ENCODE results near the gene KRTAP10-7.
"Not testable (repeated sequence)": the region's sequence is repeated elsewhere in the genome, so short reads cannot be mapped to it uniquely, and the experiment has no call there.

KRTAP10-7 gene

GRCh38 chr21:44643741-44644310 is 43.4 kb downstream of the KRTAP10-7 start:
- H3K36me3 ChIP-seq: no peaks in the 10 kb centered on the region
- no peak for TF ChIP-seq CTCF (IDR thresholded peaks at IDR 0.05; ENCODE audit: low read depth, low read length)
- no peaks in the 10 kb centered on the region for H3K27me3 ChIP-seq (ENCODE audit: insufficient read depth, low read depth, severe bottlenecking)
- peaks cover 30% of the 10 kb centered on the region for H3K9me3 ChIP-seq (ENCODE audit: severe bottlenecking)
- peak overlapping the region; percentile 46 for H3K27ac ChIP-seq
- DNase-seq: peak; percentile 58
- 0 out of 2 replicates have a peak overlapping the region, but pooled peaks have one; percentile 9 for H3K4me3 ChIP-seq (ENCODE audit: low read depth, low read length)

GRCh38 chr21:44644878-44645277 is 44.5 kb downstream of the KRTAP10-7 start:
- H3K9me3 ChIP-seq (ENCODE audit: severe bottlenecking): peaks cover 29% of the 10 kb centered on the region
- DNase-seq: no peak
- no peak for TF ChIP-seq CTCF (IDR thresholded peaks at IDR 0.05; ENCODE audit: low read depth, low read length)
- no peaks in the 10 kb centered on the region for H3K36me3 ChIP-seq
- no peak overlapping the region for H3K4me3 ChIP-seq (ENCODE audit: low read depth, low read length)
- no peak overlapping the region for H3K27ac ChIP-seq
- H3K27me3 ChIP-seq (ENCODE audit: insufficient read depth, low read depth, severe bottlenecking): no peaks in the 10 kb centered on the region

- H3K36me3 ChIP-seq; H3K4me3 ChIP-seq (ENCODE audit: low read depth, low read length); H3K27me3 ChIP-seq (ENCODE audit: insufficient read depth, low read depth, severe bottlenecking); H3K27ac ChIP-seq; DNase-seq: not testable (repeated sequence)
- TF ChIP-seq CTCF (IDR thresholded peaks at IDR 0.05; ENCODE audit: low read depth, low read length): 0 out of 2 replicates have a peak, but pooled peaks have one; percentile 4
- H3K9me3 ChIP-seq (ENCODE audit: severe bottlenecking): peaks cover 14% of the 10 kb centered on the region
These were observed 46.2 kb downstream of the KRTAP10-7 start, which contains the start of gene KRTAP10-11 for GRCh38 chr21:44646366-44647221. KRTAP10-11 (plus strand) TSS chr21:44646414; CDS start chr21:44646459, 45 bp downstream.

- Histone ChIP-seq H3K36me3 (no peaks in the 10 kb centered on the region), H3K27me3 (ENCODE audit: insufficient read depth, low read depth, severe bottlenecking) (no peaks in the 10 kb centered on the region)
These were observed 46.8 kb downstream of the KRTAP10-7 start for GRCh38 chr21:44647222-44647552.

GRCh38 chr21:44648557-44649311 is 48.3 kb downstream of the KRTAP10-7 start:
- DNase-seq: no peak
- no peak overlapping the region for H3K27ac ChIP-seq
- H3K4me3 ChIP-seq (ENCODE audit: low read depth, low read length): no peak overlapping the region
- H3K9me3 ChIP-seq (ENCODE audit: severe bottlenecking): peaks cover 14% of the 10 kb centered on the region
- no peaks in the 10 kb centered on the region for H3K36me3 ChIP-seq
- TF ChIP-seq CTCF (IDR thresholded peaks at IDR 0.05; ENCODE audit: low read depth, low read length): no peak
- H3K27me3 ChIP-seq (ENCODE audit: insufficient read depth, low read depth, severe bottlenecking): no peaks in the 10 kb centered on the region

More at GRCh38 chr21:44647222-44647552, 46.8 kb downstream of the KRTAP10-7 start:
- Histone ChIP-seq H3K9me3 (ENCODE audit: severe bottlenecking) (peaks cover 14% of the 10 kb centered on the region), H3K27ac (no peak overlapping the region), H3K4me3 (ENCODE audit: low read depth, low read length) (no peak overlapping the region)
- no peak for TF ChIP-seq CTCF (IDR thresholded peaks at IDR 0.05; ENCODE audit: low read depth, low read length)
- no peak for DNase-seq
